ENCODE data around the gene EVA1A.

Gene EVA1A

DNA sequence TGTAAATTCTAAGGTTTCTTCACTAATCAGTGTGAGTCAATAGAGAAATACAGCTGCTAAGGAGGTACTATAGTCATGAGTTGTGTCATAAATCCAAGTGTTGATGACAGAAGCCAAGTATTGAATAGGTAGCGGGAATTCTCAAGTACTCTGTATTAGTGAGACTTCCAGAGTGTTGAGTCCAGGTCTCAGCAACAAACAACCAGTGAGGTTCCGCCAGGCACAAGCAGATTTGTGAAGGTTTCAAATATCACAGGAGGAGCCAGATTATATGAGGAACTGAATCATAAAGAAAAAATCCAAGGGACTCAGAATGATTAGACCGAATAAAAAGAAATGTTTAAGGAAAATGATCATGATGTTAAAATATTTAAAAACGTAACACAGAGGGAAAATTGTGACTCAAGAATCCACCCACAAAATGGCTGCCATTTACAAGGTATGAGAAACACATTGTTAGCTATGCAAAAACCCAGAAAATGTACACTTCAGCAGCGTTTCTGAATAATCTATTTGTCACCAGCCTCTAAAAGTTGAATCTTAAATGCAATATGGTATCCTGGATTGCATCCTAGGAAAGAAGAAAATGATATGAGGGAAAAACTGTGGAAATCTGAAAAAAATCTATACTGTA lies 27.3 kb upstream of the EVA1A start:
- DNase-seq (ENCODE audit: extremely low read depth, insufficient read length): no peak

DNA sequence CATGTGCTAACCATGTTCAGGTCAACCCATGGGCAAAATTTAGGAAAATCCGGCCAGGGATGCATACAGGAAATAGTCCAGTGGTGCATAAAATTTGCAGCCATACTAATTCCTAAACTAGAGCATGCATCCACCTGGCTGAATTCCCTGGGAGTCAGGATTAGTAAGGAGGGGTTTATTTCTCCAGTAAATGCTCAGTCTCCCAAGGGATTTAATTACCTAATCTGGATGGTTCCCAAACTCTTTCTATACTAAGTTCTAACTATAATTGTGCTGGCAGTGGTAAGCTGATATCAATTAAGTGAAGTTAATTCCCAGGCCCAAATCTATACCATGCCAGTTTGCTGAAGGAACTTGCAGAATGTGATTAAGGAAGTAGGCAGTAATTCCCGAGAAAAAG lies 26.2 kb upstream of the EVA1A start:
- Histone ChIP-seq H3K36me3 (ENCODE audit: control insufficient read depth, insufficient read depth, low read length) (no peaks in the 10 kb centered on the region), H3K27me3 (replicated peaks; ENCODE audit: control insufficient read depth, insufficient read depth, low read length) (no peaks in the 10 kb centered on the region), H3K4me3 (replicated peaks; ENCODE audit: low read depth, low read length) (no peak overlapping the region)
- no peak for DNase-seq (ENCODE audit: extremely low read depth, insufficient read length)
- TF ChIP-seq, protein P1, sequence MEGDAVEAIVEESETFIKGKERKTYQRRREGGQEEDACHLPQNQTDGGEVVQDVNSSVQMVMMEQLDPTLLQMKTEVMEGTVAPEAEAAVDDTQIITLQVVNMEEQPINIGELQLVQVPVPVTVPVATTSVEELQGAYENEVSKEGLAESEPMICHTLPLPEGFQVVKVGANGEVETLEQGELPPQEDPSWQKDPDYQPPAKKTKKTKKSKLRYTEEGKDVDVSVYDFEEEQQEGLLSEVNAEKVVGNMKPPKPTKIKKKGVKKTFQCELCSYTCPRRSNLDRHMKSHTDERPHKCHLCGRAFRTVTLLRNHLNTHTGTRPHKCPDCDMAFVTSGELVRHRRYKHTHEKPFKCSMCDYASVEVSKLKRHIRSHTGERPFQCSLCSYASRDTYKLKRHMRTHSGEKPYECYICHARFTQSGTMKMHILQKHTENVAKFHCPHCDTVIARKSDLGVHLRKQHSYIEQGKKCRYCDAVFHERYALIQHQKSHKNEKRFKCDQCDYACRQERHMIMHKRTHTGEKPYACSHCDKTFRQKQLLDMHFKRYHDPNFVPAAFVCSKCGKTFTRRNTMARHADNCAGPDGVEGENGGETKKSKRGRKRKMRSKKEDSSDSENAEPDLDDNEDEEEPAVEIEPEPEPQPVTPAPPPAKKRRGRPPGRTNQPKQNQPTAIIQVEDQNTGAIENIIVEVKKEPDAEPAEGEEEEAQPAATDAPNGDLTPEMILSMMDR (IDR thresholded peaks at IDR 0.05; ENCODE audit: insufficient read depth, low read length, poor library complexity, severe bottlenecking): no peak

More for the DNA sequence above, 27.3 kb upstream of the EVA1A start:
- no peaks in the 10 kb centered on the region for H3K36me3 ChIP-seq (ENCODE audit: control insufficient read depth, insufficient read depth, low read length)
- TF ChIP-seq, protein P1 (IDR thresholded peaks at IDR 0.05; ENCODE audit: insufficient read depth, low read length, poor library complexity, severe bottlenecking): no peak
- no peak overlapping the region for H3K4me3 ChIP-seq (replicated peaks; ENCODE audit: low read depth, low read length)
- no peaks in the 10 kb centered on the region for H3K27me3 ChIP-seq (replicated peaks; ENCODE audit: control insufficient read depth, insufficient read depth, low read length)

DNA sequence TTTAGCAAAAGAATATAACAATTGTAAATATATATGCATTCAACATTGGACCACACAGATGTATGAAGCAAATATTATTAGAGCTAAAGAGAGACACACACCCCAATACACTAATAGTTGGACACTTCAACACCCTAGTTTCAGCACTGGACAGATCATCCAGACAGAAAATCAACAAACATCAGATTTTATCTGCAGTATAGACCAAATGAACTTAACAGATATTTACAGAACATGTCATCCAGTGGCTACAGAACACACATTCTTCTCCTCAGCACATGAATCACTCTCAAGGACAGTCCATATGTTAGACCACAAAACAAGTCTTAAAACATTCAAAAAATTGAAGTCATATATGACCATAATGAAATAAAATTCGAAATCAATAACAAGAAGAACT lies 22.1 kb upstream of the EVA1A start:
- no peaks in the 10 kb centered on the region for H3K36me3 ChIP-seq (ENCODE audit: control insufficient read depth, insufficient read depth, low read length)
- DNase-seq (ENCODE audit: extremely low read depth, insufficient read length): no peak
- H3K4me3 ChIP-seq (replicated peaks; ENCODE audit: low read depth, low read length): no peak overlapping the region
- H3K27me3 ChIP-seq (replicated peaks; ENCODE audit: control insufficient read depth, insufficient read depth, low read length): no peaks in the 10 kb centered on the region
- TF ChIP-seq, protein P1 (IDR thresholded peaks at IDR 0.05; ENCODE audit: insufficient read depth, low read length, poor library complexity, severe bottlenecking): no peak

DNA sequence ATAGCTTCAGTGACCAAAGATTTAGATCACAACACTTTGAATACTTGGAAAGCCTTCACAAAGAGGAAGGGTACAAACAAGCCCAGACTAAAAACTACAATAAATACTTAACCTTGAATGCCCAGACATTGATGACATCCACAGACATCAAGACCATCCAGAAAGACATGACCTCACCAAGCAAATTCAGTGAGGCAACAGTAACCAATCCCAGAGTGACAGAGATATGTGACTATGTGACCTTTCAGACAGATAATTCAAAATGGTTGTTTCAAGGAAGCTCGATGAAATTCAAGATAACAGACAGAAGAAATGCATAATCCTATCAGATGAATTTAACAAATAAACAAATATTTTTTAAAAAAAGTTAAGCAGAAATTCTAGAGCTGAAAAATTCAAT lies 19.9 kb upstream of the EVA1A start:
- TF ChIP-seq, protein P1 (IDR thresholded peaks at IDR 0.05; ENCODE audit: insufficient read depth, low read length, poor library complexity, severe bottlenecking): no peak
- DNase-seq (ENCODE audit: extremely low read depth, insufficient read length): no peak
- no peaks in the 10 kb centered on the region for H3K27me3 ChIP-seq (replicated peaks; ENCODE audit: control insufficient read depth, insufficient read depth, low read length)
- H3K36me3 ChIP-seq (ENCODE audit: control insufficient read depth, insufficient read depth, low read length): no peaks in the 10 kb centered on the region
- H3K4me3 ChIP-seq (replicated peaks; ENCODE audit: low read depth, low read length): no peak overlapping the region

DNA sequence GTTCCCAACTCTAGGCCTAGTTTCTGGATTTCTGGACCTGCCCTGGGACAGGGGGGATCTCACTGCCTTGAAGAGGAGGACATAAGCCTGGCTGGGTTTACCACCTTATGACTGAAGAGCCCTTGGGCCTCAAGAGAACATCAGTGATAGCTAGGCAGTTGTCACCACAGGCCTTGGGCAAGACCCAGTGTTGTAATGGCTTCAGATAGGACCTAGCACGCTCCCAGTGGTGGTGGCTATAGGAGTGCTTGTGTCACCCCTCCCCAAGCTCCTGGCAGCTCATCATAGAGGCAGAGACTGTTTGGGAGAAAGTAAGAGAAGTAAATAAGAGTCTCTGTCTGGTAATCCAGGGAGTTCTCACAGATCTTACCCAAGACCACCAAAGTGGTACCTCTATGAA lies 19.4 kb upstream of the EVA1A start:
- TF ChIP-seq, protein P1 (IDR thresholded peaks at IDR 0.05; ENCODE audit: insufficient read depth, low read length, poor library complexity, severe bottlenecking): no peak
- no peak for DNase-seq (ENCODE audit: extremely low read depth, insufficient read length)
- no peak overlapping the region for H3K4me3 ChIP-seq (replicated peaks; ENCODE audit: low read depth, low read length)
- H3K27me3 ChIP-seq (replicated peaks; ENCODE audit: control insufficient read depth, insufficient read depth, low read length): no peaks in the 10 kb centered on the region
- H3K36me3 ChIP-seq (ENCODE audit: control insufficient read depth, insufficient read depth, low read length): no peaks in the 10 kb centered on the region

DNA sequence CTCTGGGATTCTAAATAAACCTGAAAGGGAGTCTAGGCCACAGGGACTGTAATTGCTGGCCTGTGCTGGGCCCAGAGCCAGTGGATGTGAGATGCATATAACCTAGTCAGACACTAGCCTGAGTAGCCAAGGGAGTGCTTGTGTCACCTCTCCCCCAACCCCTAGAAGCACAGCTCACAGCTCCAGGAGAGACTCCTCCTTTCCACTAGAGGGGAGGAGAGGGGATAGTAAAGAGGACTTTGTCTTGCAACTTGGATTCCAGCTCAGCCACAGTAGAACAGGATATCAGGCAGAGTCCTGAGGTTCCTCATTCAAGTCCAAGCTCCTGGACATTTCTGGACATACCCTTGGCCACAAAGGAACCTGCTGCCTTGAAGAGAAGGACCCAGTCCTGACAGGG lies 18.4 kb upstream of the EVA1A start:
- H3K27me3 ChIP-seq (replicated peaks; ENCODE audit: control insufficient read depth, insufficient read depth, low read length): no peaks in the 10 kb centered on the region
- no peak for DNase-seq (ENCODE audit: extremely low read depth, insufficient read length)
- no peaks in the 10 kb centered on the region for H3K36me3 ChIP-seq (ENCODE audit: control insufficient read depth, insufficient read depth, low read length)
- TF ChIP-seq, protein P1 (IDR thresholded peaks at IDR 0.05; ENCODE audit: insufficient read depth, low read length, poor library complexity, severe bottlenecking): no peak
- H3K4me3 ChIP-seq (replicated peaks; ENCODE audit: low read depth, low read length): no peak overlapping the region
